WERI-Rb-1 (cell line): ENCODE measurements around the gene INAFM2.

Source experiments
- DNase-seq: peaks from one replicate; pipeline ENCODE4 v3.0.0-alpha.2; 2020
- H3K27ac ChIP-seq: fragments of 250-450 bp; sonication (Bioruptor Pico); 2 replicates; pipeline ENCODE4 v1.5.1; 2020; ENCODE audit warnings: mild to moderate bottlenecking, moderate library complexity
- H3K27me3 ChIP-seq: fragments of 250-450 bp; sonication (Bioruptor Pico); 2 replicates; pipeline ENCODE4 v1.5.1; 2021; ENCODE audit warnings: mild to moderate bottlenecking, low read depth, moderate library complexity; ENCODE audit not compliant: insufficient read depth, severe bottlenecking
- H3K36me3 ChIP-seq: fragments of 250-450 bp; sonication (Bioruptor Pico); 2 replicates; pipeline ENCODE4 v1.5.1; 2020; ENCODE audit warnings: mild to moderate bottlenecking, moderate library complexity
- H3K4me3 ChIP-seq: 2 replicates; pipeline ENCODE4 v1.5.1; 2011; ENCODE audit warnings: low read depth, mild to moderate bottlenecking, control low read depth, low read length
- H3K9me3 ChIP-seq: fragments of 250-450 bp; sonication (Bioruptor Pico); 2 replicates; pipeline ENCODE4 v1.5.1; 2021; ENCODE audit warnings: mild to moderate bottlenecking, moderate library complexity; ENCODE audit not compliant: severe bottlenecking
- TF ChIP-seq, protein P1 (sequence below): IDR thresholded peaks from 2 replicates; pipeline ENCODE4 v1.5.1; 2011; ENCODE audit warnings: low read depth, mild to moderate bottlenecking, control low read depth, inconsistent platforms, low read length

INAFM2 gene

DNA sequence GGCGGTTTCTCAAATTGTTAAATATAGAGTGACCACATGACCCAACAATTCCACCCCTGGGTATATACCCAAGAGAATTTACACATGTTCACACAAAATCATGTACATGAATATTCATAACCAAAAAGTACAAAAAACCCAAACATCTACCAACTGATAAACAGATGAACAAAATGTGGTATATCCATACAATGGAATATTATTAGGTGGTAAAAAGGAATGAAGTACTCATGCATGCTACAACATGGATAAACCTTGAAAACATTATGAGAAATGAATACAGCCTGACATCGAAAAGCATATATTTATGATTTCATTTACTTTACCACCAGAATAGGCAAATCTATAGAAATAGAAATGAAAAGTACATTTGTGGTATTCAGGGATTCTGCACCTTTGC is 23.1 kb upstream of the INAFM2 start:
- peaks cover 9% of the 10 kb centered on the region for H3K36me3 ChIP-seq
- peaks cover 9% of the 10 kb centered on the region for H3K9me3 ChIP-seq
- no peaks in the 10 kb centered on the region for H3K27me3 ChIP-seq
- DNase-seq, result no peak
- no peak overlapping the region for H3K4me3 ChIP-seq
- TF ChIP-seq, protein P1, sequence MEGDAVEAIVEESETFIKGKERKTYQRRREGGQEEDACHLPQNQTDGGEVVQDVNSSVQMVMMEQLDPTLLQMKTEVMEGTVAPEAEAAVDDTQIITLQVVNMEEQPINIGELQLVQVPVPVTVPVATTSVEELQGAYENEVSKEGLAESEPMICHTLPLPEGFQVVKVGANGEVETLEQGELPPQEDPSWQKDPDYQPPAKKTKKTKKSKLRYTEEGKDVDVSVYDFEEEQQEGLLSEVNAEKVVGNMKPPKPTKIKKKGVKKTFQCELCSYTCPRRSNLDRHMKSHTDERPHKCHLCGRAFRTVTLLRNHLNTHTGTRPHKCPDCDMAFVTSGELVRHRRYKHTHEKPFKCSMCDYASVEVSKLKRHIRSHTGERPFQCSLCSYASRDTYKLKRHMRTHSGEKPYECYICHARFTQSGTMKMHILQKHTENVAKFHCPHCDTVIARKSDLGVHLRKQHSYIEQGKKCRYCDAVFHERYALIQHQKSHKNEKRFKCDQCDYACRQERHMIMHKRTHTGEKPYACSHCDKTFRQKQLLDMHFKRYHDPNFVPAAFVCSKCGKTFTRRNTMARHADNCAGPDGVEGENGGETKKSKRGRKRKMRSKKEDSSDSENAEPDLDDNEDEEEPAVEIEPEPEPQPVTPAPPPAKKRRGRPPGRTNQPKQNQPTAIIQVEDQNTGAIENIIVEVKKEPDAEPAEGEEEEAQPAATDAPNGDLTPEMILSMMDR, result no peak
- H3K27ac ChIP-seq, result no peak overlapping the region

DNA sequence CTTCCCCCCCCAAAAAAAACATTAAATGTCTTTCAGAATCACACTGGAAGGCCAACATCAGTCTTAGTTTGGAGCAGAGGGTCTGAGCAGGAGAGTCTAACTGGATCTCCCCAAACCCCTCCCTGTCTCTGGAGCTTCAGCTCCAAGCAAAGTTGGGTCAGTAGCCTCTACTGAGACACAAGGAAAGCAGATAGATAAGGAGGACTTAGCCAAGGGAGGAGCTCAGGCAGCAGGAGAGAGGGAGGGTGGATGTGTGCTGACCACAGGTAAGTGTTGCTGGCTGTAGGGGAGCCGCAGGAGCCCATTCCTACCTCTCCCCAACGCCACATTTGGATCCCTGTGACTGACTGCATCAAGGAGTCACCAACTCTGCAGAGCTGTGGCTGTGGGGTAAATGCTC is 22.7 kb upstream of the INAFM2 start:
- H3K27ac ChIP-seq, result no peak overlapping the region
- H3K27me3 ChIP-seq, result no peaks in the 10 kb centered on the region
- TF ChIP-seq, protein P1, result no peak
- H3K4me3 ChIP-seq, result no peak overlapping the region
- peaks cover 9% of the 10 kb centered on the region for H3K9me3 ChIP-seq
- no peak for DNase-seq
- peaks cover 9% of the 10 kb centered on the region for H3K36me3 ChIP-seq

DNA sequence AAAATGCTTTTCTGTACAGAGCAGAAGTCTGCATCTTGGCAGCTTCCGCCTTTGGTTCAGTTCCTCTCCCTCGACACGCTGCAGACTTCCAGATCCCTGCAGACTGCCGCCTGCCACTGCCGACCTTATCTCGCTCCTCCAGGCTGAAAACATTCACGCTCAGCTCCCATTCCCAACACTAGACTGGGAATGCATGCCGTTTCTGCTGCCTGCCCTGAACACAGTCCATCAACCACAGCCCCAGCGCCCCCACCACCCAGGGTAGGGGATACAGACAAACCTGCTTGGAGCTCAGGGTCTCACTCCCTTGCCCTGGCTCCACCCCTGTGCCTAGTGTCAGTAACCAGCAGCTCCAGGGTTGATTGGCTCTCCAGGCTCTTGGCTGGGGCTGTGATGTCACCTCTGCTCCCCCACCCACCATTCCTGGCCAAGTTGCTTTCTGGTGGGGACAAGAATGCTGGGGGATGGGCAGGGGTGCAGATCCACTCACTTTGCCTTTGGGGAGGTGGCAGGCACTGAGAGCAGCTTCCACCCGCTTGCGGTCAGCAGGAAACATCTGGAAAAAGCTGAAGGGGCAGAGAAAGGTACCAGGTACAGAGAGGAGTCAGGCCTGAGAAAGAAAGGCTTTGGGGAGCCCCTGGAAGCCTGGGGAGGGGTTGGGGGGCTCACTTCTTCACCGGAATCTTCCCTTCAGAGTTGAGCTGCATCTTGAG is 21.9 kb upstream of the INAFM2 start:
- Histone ChIP-seq H3K9me3 (peaks cover 9% of the 10 kb centered on the region), H3K4me3 (no peak overlapping the region), H3K36me3 (peaks cover 9% of the 10 kb centered on the region), H3K27me3 (no peaks in the 10 kb centered on the region), H3K27ac (no peak overlapping the region)
- TF ChIP-seq, protein P1, result no peak
- no peak for DNase-seq

GRCh38 chr15:40302288-40302886 is 21.1 kb upstream of the INAFM2 start:
- Histone ChIP-seq H3K9me3 (peaks cover 9% of the 10 kb centered on the region), H3K27ac (no peak overlapping the region), H3K36me3 (peaks cover 9% of the 10 kb centered on the region), H3K4me3 (no peak overlapping the region), H3K27me3 (no peaks in the 10 kb centered on the region)
- TF ChIP-seq, protein P1, result no peak
- DNase-seq, result no peak

DNA sequence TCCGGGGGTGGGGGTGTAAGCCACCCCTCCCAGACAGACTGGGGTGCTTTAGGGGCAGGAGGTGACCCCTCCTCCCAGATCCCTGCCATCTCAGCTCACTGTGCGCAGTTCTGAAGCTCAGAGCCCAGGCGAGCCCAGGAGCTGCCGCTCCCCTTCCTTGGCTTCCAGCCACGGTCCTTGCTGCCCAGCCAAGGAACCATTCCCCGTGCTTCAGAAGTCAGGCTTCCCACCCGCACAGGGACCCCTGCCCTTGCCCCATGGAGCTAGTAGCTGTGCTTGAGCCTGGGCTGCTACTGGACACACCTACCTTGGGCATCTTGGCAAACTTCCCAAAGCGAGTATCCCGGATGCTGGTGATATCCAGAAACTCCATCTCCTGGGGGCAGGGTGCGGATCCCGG is 20.5 kb upstream of the INAFM2 start:
- Histone ChIP-seq H3K27me3 (no peaks in the 10 kb centered on the region), H3K36me3 (peaks cover 9% of the 10 kb centered on the region), H3K4me3 (no peak overlapping the region), H3K9me3 (peaks cover 9% of the 10 kb centered on the region), H3K27ac (no peak overlapping the region)
- TF ChIP-seq, protein P1, result no peak
- no peak for DNase-seq
